Activated naive CD4-positive, alpha-beta T cell treated with anti-CD3 and anti-CD28 coated beads, Interleukin-2, amount 50 U/mL, for 24 hours (primary cell): ENCODE results near the gene CYP2B6.
"Not testable (repeated sequence)": the region's sequence is repeated elsewhere in the genome, so short reads cannot be mapped to it uniquely, and the experiment has no call there.

Source experiments
- H3K27ac Mint-ChIP-seq: one replicate; pipeline ENCODE4 v1.8.0; 2021; ENCODE audit warnings: mild to moderate bottlenecking, mixed read lengths
- H3K27me3 Mint-ChIP-seq: one replicate; pipeline ENCODE4 v1.8.0; 2021; ENCODE audit warnings: mixed read lengths
- H3K36me3 Mint-ChIP-seq: one replicate; pipeline ENCODE4 v1.8.0; 2021; ENCODE audit warnings: mixed read lengths
- H3K4me1 Mint-ChIP-seq: one replicate; pipeline ENCODE4 v1.8.0; 2021; ENCODE audit warnings: mixed read lengths
- H3K4me3 Mint-ChIP-seq: one replicate; pipeline ENCODE4 v1.8.0; 2021; ENCODE audit warnings: mild to moderate bottlenecking, mixed read lengths
- H3K9me3 Mint-ChIP-seq: one replicate; pipeline ENCODE4 v1.8.0; 2021; ENCODE audit warnings: mixed read lengths

CYP2B6 gene

GRCh38 chr19:41013359-41013758, 22.3 kb downstream of the CYP2B6 start:
- no peak overlapping the region for H3K27ac Mint-ChIP-seq
- H3K4me1 Mint-ChIP-seq: no peaks in the 10 kb centered on the region
- no peaks in the 10 kb centered on the region for H3K36me3 Mint-ChIP-seq
- H3K9me3 Mint-ChIP-seq: no peaks in the 10 kb centered on the region
- H3K27me3 Mint-ChIP-seq: peaks cover 12% of the 10 kb centered on the region
- H3K4me3 Mint-ChIP-seq: no peak overlapping the region

GRCh38 chr19:41014643-41015042, 23.6 kb downstream of the CYP2B6 start:
- peaks cover 10% of the 10 kb centered on the region for H3K27me3 Mint-ChIP-seq
- H3K4me1 Mint-ChIP-seq: no peaks in the 10 kb centered on the region
- no peaks in the 10 kb centered on the region for H3K36me3 Mint-ChIP-seq
- H3K4me3 Mint-ChIP-seq: no peak overlapping the region
- no peaks in the 10 kb centered on the region for H3K9me3 Mint-ChIP-seq
- H3K27ac Mint-ChIP-seq: no peak overlapping the region

DNA sequence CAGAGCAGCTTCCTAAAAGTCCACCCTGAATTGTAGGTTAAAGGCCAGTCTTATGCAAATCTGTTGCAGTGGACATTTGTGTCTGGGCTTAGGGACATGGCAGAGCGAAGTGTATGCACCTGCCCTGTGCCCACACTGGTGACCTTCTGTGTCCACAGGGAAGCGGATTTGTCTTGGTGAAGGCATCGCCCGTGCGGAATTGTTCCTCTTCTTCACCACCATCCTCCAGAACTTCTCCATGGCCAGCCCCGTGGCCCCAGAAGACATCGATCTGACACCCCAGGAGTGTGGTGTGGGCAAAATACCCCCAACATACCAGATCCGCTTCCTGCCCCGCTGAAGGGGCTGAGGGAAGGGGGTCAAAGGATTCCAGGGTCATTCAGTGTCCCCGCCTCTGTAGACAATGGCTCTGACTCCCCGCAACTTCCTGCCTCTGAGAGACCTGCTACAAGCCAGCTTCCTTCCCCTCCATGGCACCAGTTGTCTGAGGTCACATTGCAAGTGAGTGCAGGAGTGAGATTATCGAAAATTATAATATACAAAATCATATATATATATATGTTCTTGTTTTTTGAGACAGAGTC, 25.5 kb downstream of the CYP2B6 start:
- Mint-ChIP-seq H3K27me3 (peaks cover 10% of the 10 kb centered on the region), H3K4me3 (no peak overlapping the region), H3K27ac (no peak overlapping the region), H3K36me3 (no peaks in the 10 kb centered on the region), H3K9me3 (no peaks in the 10 kb centered on the region), H3K4me1 (no peaks in the 10 kb centered on the region)

DNA sequence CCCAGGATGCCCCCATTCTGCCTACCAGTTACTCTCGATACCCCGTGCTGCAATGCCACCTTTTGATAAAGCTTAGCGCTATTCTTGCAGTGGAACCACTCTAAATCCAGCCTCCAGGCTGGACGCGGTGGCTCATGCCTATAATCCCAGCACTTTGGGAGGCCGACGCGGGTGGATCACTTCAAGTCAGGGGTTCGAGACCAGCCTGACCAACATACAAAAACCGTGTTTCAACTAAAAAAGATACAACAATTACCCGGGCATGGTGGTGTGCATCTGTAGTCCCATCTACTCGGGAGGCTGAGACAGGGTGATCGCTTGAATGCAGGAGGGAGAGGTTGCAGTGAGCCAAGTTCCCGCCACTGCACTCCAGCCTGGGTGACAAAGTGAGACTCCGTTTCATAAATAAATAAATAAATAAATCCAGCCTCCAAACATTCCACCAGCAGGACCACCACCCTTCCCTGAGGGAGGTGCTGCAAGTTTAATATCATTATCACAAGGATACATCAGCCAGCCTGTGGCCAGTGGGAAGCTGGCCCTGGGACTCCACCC, 27.7 kb downstream of the CYP2B6 start:
- Mint-ChIP-seq H3K4me1 (no peaks in the 10 kb centered on the region), H3K27ac (no peak overlapping the region), H3K27me3 (no peaks in the 10 kb centered on the region), H3K36me3 (no peaks in the 10 kb centered on the region), H3K9me3 (no peaks in the 10 kb centered on the region), H3K4me3 (no peak overlapping the region)

GRCh38 chr19:41019346-41019745, 28.3 kb downstream of the CYP2B6 start:
- Mint-ChIP-seq H3K27me3 (peaks cover 3% of the 10 kb centered on the region), H3K36me3 (no peaks in the 10 kb centered on the region), H3K27ac (no peak overlapping the region), H3K4me1 (no peaks in the 10 kb centered on the region), H3K4me3 (no peak overlapping the region), H3K9me3 (no peaks in the 10 kb centered on the region)

GRCh38 chr19:41023193-41023592, 32.1 kb downstream of the CYP2B6 start:
- H3K4me1 Mint-ChIP-seq: no peaks in the 10 kb centered on the region
- no peak overlapping the region for H3K4me3 Mint-ChIP-seq
- no peaks in the 10 kb centered on the region for H3K9me3 Mint-ChIP-seq
- peaks cover 27% of the 10 kb centered on the region for H3K27me3 Mint-ChIP-seq
- H3K27ac Mint-ChIP-seq: no peak overlapping the region
- H3K36me3 Mint-ChIP-seq: no peaks in the 10 kb centered on the region

DNA sequence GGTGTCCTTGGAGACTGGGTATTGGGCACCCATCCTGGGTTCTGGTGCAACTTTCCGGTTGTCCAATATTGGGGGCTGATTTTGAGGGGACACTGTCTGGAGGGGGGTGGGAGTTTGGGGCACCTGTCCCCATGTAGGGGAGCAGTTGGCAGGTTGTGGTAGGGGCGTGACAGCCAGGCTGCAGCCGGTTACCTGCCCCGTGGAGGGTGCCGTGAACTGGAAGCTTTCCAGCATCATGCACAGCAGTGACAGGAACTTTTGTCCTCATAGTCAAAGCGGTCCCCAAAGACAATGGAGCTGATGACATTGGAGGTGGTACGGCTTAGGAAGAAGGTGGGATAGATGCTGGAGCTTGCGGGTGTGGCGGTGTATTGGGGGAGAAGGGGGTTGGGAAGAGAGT, 34.3 kb downstream of the CYP2B6 start:
- Mint-ChIP-seq H3K4me1 (no peaks in the 10 kb centered on the region), H3K9me3 (no peaks in the 10 kb centered on the region), H3K27me3 (peaks cover 27% of the 10 kb centered on the region), H3K4me3 (no peak overlapping the region), H3K36me3 (no peaks in the 10 kb centered on the region), H3K27ac (no peak overlapping the region)

GRCh38 chr19:41025871-41026270, 34.8 kb downstream of the CYP2B6 start:
- H3K27ac Mint-ChIP-seq: no peak overlapping the region

DNA sequence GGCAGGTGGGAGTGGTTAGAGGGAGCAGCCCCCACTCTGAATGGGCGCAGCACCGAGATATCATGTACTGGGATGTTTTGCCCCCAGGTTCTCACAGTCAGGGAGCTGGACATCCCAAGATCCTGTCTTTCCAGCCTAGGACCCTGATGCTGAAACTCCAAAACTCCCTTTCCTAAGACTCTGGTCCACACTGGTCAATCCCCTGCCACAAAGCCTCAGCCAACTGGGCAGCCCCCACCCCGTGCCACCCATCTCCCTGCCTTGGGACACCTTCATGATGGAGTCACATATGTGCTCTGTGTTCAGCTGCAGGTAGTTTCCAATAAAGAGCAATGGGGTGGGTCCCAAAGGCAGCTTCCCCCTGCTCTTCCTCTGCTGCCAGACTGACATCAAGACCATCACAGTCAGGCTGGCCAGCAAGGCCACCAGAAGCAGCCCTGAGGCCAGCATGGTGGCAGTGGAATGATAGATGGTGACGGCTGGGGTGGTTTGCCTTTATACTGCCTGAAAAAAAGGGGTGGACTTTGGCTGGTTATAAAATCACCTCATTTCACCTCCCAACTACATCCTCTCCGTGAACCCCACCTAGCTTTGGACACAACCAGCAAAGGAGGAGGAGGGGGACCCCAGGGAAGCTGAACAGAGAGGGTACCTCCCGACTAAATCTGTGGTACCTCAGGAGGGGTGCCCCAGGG, 36.3 kb downstream of the CYP2B6 start:
- Mint-ChIP-seq H3K4me1 (no peaks in the 10 kb centered on the region), H3K27ac (no peak overlapping the region), H3K9me3 (no peaks in the 10 kb centered on the region), H3K4me3 (no peak overlapping the region), H3K27me3 (peaks cover 27% of the 10 kb centered on the region), H3K36me3 (no peaks in the 10 kb centered on the region)

More at GRCh38 chr19:41025871-41026270, 34.8 kb downstream of the CYP2B6 start:
- Mint-ChIP-seq H3K27me3 (peaks cover 27% of the 10 kb centered on the region), H3K4me3 (no peak overlapping the region), H3K9me3 (no peaks in the 10 kb centered on the region), H3K36me3 (no peaks in the 10 kb centered on the region), H3K4me1 (no peaks in the 10 kb centered on the region)

DNA sequence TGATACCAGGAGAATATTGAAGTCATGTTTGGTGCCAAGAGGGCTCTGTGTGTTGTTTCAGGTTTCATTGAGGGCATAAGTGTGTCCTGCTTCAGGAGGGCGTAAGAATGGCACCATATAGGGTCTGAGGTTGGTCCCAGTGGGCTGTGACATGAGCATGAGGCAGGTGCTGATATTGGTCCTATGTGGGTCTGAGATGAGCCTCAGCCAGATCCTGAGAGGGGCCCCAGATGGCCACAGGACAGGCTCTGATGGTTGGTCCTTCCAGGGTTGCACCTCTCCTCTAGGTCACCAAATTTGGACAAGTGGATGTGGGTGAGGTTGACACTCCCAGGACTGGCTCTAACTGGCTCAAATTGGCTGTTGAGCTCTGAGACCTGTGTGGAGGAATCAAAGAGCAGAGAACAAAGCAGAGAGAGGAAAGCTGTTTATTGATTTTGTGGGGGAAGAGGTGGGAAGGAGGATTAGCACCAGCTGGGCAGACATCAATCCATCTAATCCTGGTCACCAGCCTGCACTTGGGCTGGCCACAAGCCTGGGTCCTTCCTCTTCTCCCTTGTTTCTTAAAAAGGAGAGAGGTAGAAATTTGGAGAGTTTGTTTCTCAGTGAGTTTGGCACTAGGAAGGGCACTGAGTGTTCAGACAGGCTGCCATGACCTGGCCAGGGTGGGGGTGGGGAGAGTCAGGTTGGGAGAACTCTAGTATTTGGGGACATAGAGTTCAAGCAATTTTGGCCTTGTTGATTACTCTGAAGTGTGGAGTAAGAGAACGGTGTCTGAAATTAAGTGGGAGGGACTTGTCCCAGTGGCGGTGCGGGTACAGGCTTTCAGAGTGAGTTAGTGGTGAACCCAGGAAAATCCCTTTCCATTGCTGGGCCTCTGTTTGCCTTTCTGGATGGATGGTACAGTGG, 38.7 kb downstream of the CYP2B6 start:
- H3K27ac Mint-ChIP-seq: no peak overlapping the region
- H3K9me3 Mint-ChIP-seq: peaks cover 5% of the 10 kb centered on the region
- no peak overlapping the region for H3K4me3 Mint-ChIP-seq
- H3K36me3 Mint-ChIP-seq: peaks cover 4% of the 10 kb centered on the region
- peaks cover 7% of the 10 kb centered on the region for H3K4me1 Mint-ChIP-seq
- H3K27me3 Mint-ChIP-seq: peaks cover 23% of the 10 kb centered on the region

- no peak overlapping the region for H3K27ac Mint-ChIP-seq
- peaks cover 14% of the 10 kb centered on the region for H3K27me3 Mint-ChIP-seq
- peaks cover 5% of the 10 kb centered on the region for H3K9me3 Mint-ChIP-seq
- peaks cover 4% of the 10 kb centered on the region for H3K36me3 Mint-ChIP-seq
- H3K4me3 Mint-ChIP-seq: no peak overlapping the region
- H3K4me1 Mint-ChIP-seq: peaks cover 7% of the 10 kb centered on the region
Measured at GRCh38 chr19:41030651-41031050, 39.6 kb downstream of the CYP2B6 start.

GRCh38 chr19:41031916-41032315, 40.8 kb downstream of the CYP2B6 start:
- Mint-ChIP-seq H3K36me3 (peaks cover 4% of the 10 kb centered on the region), H3K4me1 (peaks cover 7% of the 10 kb centered on the region), H3K27me3 (peaks cover 6% of the 10 kb centered on the region), H3K9me3 (peaks cover 5% of the 10 kb centered on the region), H3K27ac (no peak overlapping the region), H3K4me3 (no peak overlapping the region)

DNA sequence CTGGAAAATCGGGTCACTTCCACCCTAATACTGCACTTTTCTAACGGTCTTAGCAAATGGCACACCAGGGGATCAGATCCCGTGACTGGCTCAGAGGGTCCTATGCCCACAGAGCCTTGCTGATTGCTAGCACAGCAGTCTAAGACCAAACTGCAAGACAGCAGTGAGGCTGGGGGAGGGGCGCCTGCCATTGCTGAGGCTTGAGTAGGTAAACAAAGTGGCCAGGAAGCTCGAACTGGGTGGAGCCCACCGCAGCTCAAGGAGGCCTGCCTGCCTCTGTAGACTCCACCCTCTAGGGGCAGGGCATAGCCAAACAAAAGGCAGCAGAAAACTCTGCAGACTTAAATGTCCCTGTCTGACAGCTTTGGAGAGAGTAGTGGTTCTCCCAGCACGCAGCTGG, 42.2 kb downstream of the CYP2B6 start:
- H3K27me3 Mint-ChIP-seq, H3K27ac Mint-ChIP-seq, H3K4me3 Mint-ChIP-seq, H3K4me1 Mint-ChIP-seq, H3K36me3 Mint-ChIP-seq, H3K9me3 Mint-ChIP-seq: not testable (repeated sequence)

- no peaks in the 10 kb centered on the region for H3K36me3 Mint-ChIP-seq
- H3K27ac Mint-ChIP-seq: no peak overlapping the region
- no peak overlapping the region for H3K4me3 Mint-ChIP-seq
- no peaks in the 10 kb centered on the region for H3K27me3 Mint-ChIP-seq
- H3K9me3 Mint-ChIP-seq: no peaks in the 10 kb centered on the region
- H3K4me1 Mint-ChIP-seq: no peaks in the 10 kb centered on the region
Measured at GRCh38 chr19:41039806-41040205, 48.7 kb downstream of the CYP2B6 start.

DNA sequence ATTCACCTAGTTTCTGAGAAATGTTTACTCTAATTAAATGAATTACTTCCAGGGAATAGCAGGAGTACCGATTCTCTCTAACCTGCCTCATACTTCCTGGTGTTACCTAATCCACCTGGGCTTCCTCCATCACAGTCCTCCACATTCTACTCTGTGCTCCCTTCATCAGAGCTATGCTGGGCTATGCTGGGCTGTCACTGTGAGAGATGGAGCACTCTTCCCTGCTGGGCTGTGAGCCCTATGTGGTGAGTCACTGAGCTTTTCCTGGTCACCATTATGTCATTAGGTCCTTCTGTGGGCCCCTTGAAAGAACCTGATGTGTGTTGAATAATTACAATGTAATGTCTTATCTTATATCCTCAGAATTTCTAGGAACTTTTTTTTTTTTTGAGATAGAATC, 54.0 kb downstream of the CYP2B6 start:
- not testable (repeated sequence) for H3K36me3 Mint-ChIP-seq, H3K4me1 Mint-ChIP-seq, H3K9me3 Mint-ChIP-seq, H3K4me3 Mint-ChIP-seq, H3K27ac Mint-ChIP-seq, H3K27me3 Mint-ChIP-seq

GRCh38 chr19:41050426-41050825, 59.3 kb downstream of the CYP2B6 start:
- Mint-ChIP-seq H3K4me1 (no peaks in the 10 kb centered on the region), H3K36me3 (no peaks in the 10 kb centered on the region), H3K27me3 (peaks cover 11% of the 10 kb centered on the region), H3K9me3 (no peaks in the 10 kb centered on the region), H3K27ac (no peak overlapping the region), H3K4me3 (no peak overlapping the region)
